ENCODE results near the gene TAF1B. TPM values are rescaled to one million over a fixed set of nuclear protein-coding genes. Genes with fewer than 3 reads are reported as not detected.

TAF1B gene
- total RNA-seq, 1 donor from 2014 or later: 31.2 TPM

DNA sequence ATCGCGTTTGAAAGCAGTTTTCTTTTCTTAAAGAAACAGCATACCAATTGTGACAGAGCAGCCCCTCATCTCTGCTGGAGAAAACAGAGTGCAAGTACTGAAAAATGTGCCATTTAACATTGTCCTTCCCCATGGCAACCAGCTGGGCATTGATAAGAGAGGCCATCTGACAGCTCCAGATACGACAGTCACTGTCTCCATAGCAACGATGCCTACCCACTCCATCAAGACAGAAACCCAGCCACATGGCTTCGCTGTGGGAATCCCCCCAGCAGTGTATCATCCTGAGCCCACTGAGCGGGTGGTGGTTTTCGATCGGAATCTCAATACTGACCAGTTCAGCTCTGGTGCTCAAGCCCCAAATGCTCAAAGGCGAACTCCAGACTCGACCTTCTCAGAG is 117.7 kb downstream of the TAF1B start:
- DNase-seq (ENCODE audit: low spot score): no peak

- DNase-seq (ENCODE audit: low spot score): no peak
Observed at GRCh38 chr2:9964334-9964980, 121.2 kb downstream of the TAF1B start.

DNA sequence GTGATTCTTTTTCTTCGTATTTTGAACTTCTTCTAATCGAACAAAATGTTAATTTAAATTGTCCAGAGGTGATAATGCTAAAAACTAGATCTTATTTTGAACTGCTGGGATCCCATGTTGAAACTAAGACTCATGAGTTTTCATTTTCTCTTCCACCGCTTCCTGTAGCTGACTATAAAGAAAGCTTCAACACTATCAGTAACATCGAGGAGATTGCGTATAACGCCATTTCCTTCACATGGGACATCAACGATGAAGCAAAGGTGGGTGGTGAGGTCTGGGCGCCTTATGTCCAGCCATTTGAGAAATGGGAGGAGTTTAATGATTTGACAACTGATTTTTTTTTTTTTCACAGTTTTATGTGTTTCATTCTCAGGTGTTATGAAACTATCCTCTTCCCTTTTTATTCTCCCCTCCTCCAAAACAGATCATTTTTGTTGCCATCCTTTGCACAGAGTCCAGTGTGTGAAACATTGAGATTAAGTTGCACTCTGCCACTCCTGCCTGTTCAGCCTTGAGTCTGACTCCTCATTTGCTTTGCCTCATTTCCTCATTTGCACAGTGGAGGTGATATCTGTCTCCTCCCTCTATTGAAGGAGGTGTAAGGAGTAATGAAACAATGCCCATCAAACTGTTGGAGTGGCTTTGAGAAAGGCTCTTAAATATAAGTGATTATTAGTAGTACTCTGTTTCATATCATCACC is 122.0 kb downstream of the TAF1B start:
- DNase-seq (ENCODE audit: low spot score): no peak

GRCh38 chr2:9966491-9967022 is 123.3 kb downstream of the TAF1B start:
- DNase-seq (ENCODE audit: low spot score): no peak

- DNase-seq (ENCODE audit: low spot score): no peak
Observed at GRCh38 chr2:9967053-9967775, 123.9 kb downstream of the TAF1B start.

GRCh38 chr2:9968553-9969497 is 125.6 kb downstream of the TAF1B start:
- DNase-seq (ENCODE audit: low spot score): no peak

GRCh38 chr2:9970200-9971044 is 127.1 kb downstream of the TAF1B start:
- DNase-seq (ENCODE audit: low spot score): no peak

GRCh38 chr2:9971105-9971818 is 128.0 kb downstream of the TAF1B start:
- DNase-seq (ENCODE audit: low spot score): no peak

DNA sequence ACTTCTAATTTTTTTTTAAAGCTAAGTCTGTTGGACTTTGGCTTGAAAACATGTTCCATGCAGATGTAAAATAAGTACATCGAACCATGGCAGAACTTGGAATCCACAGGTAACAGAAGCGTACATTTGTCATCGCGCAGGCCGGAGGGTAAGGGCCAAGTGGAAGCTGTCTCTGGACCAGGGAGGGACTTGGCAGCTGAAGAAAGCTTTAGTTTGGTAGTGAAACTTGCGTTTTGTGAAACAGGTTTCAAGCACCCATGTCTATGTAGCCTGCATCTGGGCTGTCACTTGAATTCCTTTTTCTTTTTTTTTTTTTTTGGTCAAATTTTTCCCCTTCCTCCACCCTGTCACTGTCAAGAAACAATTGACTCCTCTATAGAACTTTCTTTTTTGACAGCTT is 128.6 kb downstream of the TAF1B start:
- DNase-seq (ENCODE audit: low spot score): no peak

- no peak for DNase-seq (ENCODE audit: low spot score)
Observed at GRCh38 chr2:9972621-9973479, 129.6 kb downstream of the TAF1B start.

GRCh38 chr2:9973690-9974089 is 130.4 kb downstream of the TAF1B start:
- DNase-seq (ENCODE audit: low spot score): no peak

DNA sequence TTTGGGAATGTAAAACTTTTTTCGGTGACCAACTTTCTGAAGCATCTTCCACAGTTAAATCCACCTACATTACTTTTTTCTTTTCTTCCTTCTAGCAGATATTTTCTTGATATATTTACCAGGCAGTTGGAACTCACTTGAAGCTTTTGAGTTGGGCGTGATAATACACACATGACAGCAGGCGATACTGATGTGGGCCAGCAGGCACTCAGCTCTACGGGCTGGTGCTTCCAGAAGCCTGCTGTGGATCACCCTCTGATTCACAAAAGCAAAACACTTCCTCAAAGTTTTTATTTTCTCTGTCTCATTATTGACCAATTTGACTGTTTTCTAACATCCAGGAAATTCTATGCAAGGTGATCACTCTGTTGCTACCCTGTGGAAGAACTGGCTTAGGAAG is 131.1 kb downstream of the TAF1B start:
- DNase-seq (ENCODE audit: low spot score): no peak

DNA sequence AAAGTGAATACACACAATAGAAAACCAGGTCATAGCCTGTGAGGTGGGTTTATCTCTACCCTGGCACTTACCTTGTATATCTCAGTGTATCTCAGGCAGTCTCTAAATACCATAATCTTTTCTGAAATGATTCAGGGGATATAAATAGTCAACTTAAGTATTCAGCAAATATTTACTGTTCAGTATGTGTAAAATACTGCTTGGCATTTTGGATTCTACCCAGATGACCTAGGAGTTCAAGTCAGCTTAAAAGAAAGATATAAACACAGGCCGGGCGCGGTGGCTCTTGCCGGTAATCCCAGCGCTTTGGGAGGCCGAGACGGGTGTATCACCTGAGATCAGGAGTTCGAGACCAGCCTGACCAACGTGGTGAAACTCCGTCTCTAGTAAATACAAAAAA is 132.1 kb downstream of the TAF1B start:
- no peak for DNase-seq (ENCODE audit: low spot score)

DNA sequence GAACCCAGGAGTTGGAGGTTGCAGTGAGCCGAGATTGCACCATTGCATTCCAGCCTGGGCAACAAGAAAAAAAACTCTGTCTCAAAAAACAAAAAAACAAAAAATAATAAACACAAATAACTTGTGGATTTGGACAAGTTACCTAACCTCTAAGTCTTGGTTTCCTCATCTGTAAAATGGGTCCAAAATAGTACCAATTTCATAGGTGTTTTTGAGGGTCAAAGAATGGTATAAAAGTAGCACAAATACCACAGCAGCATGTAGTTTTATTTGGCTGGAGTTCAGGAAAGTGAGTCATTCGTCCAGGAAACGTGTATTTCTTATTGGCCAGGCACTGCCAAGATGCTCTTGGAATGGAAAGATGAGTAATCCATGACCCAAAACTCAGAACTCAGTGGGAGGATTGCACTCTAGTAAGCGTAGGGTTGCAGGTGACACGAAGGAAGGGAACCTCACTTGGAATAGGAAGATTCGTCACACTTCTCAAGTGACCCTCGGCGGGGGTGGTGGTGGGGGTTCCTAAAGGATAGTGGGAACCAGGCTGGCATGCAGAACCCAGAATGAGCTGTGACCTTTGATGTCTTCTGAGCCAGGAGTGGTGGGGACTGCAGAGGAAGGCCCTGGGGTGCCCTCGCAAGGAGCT is 132.7 kb downstream of the TAF1B start:
- DNase-seq (ENCODE audit: low spot score): no peak

DNA sequence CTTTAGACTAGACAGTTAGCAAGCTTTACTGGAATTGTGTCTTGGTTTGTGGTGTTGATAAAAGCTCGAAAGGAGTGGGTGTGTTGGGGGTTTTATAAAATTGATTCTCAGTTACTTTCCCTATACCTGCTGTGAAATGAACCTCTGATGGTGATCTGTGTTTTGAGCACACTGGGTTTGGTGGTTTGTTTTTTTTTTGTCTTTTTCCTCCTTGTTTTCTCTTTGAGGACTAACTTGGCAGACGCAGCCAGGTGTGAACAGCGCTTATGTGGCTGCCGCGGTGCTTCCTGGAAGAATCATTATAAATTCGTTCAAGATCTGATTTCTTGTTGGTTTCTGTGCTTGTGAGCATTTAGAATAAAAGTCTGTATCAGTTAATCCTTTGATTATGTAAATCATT is 136.7 kb downstream of the TAF1B start:
- no peak for DNase-seq (ENCODE audit: low spot score)

DNA sequence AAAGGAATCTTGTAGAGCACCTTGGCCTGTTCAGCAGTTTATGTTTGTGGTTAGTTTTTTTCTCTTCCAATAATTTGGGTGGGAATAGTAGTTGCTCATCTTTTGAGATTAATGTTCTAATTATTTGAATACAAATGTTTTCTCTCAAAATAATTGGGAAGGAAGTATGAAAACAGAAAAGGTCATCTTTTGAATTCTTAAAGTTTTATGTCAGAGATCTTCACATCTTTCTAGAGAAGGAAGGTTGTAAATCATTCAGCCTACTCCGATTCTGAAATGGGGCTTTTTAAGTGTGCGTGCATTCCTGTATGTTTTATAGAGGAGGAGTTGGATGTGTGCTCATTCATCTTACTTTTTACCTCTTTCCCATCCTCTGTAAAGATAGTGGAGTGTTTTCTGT is 137.2 kb downstream of the TAF1B start:
- no peak for DNase-seq (ENCODE audit: low spot score)

- DNase-seq (ENCODE audit: low spot score): no peak
Observed at GRCh38 chr2:9981655-9982054, 138.4 kb downstream of the TAF1B start.

DNA sequence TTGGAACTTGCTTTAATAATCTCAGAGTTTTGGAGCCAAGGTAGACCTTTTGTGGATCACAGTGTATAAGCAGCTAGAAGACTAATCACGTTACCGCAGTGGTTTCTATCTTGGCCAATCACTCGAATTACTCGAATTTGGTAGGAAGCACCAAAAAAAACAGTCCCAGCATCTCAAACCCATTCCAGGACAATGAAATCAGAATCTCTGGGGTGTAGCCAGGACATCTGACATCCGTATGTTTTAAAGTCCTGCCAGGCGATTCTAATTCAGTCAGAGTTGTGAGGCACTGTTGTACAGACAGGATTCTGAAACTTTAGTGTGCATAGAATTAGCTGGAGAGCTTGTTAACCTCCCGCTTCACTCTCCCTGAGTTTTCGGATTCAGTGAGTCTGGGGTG is 139.0 kb downstream of the TAF1B start:
- DNase-seq (ENCODE audit: low spot score): no peak

Measured in mesenteric fat pad (tissue), 1 donor.